ENCODE data around the gene DNAH8.

- TF ChIP-seq CTCF (conservative IDR thresholded peaks at IDR 0.05) = no peak
- TF ChIP-seq EZH2 (IDR thresholded peaks at IDR 0.05; ENCODE audit: low read depth) = no peak
These were observed 36.0 kb downstream of the DNAH8 start for GRCh38 chr6:38750968-38751615.

All from PC-9 (cell line).